EL (cell line): Measurements from ENCODE around the gene SFXN1.

Experiments
- DNase-seq: peaks from one replicate; pipeline ENCODE4 v3.0.0-alpha.2; 2016

Gene SFXN1

DNA sequence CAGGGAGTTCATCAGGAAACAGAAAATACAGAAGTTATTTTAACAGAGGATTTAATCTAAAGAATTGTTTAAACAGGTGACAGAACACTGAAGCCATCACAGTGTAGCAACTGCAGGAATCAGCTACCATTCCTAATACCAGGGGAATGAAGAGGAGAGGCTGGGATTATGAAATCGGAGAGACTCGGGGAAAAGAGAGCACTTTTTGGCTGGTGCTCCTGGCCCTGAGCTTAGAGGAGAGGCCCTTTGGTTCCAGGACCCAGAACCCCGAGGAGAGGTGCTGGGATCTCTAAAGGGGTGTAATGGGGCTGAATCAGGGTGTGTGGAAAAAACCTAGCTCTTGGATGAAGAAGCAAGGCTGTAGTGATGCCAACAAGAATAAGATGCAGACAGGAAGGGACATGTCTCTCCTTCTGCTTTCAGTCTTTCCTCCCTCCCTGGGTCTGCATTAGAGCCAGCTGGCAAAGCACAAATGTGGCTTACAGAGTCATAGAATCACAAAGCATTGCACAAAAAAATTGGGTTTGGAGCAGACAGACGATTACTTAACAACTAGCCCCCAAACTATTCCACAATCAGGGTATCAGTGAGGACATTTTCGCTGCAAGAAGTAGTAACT, 11.6 kb upstream of the SFXN1 start:
- no peak for DNase-seq

DNA sequence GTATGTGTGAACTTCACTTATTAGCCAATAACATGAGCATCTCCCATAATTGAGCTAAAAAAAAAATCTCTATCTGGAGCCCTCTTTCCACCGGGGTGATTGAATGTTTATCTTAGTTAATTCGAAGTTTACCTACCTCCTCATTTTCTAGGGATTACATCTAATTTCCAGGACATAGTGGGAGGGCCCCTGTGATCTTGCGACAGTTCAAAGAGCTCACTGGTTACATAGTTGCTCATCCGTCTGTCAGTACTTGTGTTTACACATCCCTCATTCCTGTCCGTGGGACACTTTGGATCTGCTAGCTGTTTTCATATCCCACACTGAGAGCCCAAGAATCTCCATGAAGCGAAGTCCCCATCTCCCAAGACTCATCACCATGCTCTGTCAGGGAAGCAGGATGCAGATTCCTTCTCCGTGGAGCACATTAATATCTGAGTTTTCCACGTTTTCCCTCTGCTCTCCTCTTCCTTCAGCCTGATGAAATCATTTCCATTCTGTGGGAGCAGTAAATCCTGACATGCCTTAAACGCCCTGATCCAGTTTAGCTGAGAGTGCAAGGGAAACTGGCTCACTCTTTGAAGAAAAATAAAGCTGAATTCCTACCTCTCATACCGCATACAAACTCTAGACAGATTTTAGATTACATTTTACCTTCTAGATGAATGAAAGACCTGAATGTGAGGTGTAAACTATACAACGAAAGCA, 10.2 kb upstream of the SFXN1 start:
- no peak for DNase-seq

DNA sequence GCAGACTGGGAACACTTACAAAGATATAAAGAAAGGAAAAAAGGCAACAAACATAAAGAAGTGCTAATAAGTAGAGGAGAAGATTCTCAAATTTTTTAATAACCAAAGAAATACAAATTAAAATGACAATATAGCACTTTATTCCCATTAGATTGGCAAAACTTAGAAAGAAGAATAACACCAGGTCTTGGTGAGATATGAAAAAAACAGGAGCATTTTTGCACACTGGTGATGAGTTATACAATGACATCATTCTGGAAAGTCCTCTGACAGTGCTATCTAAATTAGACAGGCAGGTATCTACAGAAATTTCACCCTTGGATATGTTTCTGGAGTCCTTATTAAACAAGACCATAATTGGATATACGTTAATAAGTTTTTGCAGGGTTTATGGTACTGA, 9.5 kb upstream of the SFXN1 start:
- DNase-seq = no peak

DNA sequence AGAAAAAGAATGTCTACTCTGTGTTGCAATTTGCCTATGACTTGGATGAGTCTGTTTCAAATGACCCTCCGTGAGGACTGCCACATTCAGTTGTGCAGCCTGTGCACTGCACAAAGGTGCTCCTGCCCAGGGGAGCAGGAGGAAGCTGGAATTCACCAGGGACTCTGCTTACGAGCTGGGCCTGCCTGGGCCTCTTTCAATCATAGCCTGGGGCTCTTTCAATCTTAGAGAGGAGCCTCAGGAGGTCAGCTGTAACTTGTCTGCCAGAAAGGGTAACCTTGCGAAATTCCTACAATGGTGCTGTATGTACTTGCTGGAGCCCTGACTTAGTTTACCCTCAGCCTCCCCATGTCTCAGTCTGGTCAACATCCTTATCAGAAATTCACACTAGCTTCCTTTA, 8.4 kb upstream of the SFXN1 start:
- no peak for DNase-seq

DNA sequence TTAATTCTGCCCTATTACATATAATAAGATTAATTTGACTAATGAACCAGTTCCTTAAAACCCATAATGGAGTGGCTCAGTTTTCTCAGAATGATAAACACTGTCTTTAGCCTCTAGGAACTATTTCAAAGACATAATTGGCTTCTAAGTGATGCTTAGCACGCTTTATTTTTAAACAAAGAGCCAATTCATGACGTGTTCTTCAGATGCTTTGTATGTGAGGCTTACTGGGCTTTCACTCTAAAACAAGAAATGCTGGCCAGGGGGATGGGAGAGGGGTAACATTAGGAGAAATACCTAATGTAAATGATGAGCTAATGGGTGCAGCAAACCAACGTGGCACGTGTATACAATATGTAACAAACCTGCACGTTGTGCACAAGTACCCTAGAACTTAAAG, 7.6 kb upstream of the SFXN1 start:
- no peak for DNase-seq

DNA sequence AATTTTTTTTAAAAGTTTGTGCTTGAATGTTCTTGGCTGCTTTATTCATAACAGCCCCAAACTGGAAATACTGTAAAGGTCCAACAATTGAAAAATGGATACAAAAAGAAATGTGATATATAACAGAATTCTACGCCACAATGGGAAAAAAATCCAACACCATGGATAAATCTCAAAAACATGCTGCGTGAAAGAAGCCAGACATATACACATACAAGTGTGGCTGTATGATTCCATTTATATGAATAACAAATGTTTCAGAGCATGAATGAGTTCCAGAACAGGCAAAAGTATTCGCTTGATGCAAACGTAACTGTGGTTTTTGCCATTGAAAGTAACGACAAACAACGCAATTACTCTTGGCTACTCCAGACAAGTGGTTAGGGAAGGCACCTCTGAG, 7.2 kb upstream of the SFXN1 start:
- DNase-seq = no peak

DNA sequence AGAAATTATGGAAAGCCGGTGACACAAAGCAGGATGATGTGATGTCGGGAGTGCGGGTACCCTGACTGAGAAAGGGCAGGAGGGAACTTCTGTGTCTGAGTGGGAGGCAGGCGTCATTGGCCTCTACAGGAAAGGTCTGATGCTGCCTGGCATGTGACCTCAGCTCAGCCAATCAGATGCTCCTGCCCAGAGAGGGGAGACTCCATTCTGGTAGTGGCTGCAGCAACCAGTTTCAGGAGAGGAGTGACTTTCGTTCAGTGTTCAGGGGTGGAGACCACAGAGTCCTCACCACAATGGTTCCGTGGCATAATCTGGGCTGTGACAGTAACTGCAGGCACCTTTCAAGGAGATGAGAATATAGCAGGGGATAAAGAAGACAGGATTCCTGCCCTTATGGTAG, 6.7 kb upstream of the SFXN1 start:
- DNase-seq = no peak

DNA sequence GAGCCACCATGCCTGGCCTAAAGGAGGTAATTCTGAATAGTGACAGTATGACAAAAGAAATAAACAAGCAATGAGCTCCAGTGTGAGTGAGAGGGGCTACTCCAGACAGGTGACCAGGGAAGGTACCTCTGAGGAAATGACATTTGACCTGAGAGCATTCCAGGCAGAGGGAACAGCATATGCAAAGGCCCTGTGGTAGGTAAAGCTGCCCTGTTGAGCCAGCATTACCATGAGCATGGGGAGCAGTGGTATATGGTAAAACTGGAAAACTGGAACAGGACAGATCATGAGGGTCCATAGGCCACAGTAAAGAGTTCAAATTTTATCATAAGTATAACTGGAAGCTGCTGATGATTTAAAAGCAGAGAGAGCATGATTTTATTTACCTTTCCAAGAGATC, 6.0 kb upstream of the SFXN1 start:
- DNase-seq = no peak

DNA sequence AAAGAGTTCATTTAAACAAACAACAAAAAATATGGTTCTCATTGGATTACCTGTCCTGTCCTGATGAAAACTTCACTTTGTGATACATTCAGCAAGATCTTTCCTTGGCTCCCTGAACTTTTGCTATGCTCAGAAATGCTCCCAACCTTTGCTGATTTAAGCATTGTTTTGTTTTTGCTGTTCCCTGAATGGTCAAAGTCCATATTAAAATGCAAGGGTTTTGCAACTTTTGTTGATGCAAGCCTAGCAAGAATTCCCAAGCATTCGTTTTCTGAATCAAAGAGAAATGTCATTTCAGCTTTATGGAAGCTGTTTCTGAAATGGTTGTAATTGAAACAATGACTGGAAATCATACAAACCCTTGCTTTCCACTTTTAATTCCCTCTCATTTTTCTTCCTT, 3.1 kb upstream of the SFXN1 start:
- DNase-seq = no peak

DNA sequence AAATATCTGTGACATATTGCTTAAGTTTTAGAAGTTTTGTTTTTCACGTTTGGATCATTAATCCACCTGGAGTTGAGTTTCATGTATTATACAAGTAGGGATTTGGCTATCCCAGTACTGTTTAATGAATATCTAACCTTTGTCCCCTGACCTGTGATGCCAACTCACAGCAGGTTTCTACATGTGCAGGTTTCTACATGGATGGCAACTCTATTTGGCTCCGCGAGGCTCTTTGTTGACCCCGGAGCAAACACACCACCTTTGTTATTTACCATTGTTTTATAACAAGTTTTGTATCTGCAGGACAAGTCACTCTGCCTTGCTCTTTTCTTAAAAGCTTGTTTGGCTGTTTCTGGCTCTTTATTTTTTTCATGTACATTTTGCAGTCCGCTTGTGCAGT, 920 bp upstream of the SFXN1 start:
- DNase-seq = no peak

DNA sequence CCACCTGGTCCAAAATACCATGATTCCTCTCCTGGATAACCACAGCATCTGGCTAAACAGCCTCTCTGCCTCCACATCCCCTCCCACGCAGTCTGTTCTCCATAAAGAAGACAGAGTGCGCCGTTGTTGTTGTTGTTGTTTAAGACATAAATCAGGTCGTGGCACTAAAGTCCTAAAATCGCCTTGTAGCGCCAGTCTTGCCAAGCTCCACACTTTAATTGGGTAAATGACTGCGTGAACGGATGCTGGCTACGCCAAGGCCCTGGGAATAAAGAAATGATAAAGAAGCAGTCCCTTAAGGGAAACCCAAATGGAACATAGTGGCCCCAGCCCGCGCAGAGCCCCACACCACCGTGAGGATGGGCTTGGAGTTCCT, 364 bp upstream of the SFXN1 start:
- DNase-seq = no peak

DNA sequence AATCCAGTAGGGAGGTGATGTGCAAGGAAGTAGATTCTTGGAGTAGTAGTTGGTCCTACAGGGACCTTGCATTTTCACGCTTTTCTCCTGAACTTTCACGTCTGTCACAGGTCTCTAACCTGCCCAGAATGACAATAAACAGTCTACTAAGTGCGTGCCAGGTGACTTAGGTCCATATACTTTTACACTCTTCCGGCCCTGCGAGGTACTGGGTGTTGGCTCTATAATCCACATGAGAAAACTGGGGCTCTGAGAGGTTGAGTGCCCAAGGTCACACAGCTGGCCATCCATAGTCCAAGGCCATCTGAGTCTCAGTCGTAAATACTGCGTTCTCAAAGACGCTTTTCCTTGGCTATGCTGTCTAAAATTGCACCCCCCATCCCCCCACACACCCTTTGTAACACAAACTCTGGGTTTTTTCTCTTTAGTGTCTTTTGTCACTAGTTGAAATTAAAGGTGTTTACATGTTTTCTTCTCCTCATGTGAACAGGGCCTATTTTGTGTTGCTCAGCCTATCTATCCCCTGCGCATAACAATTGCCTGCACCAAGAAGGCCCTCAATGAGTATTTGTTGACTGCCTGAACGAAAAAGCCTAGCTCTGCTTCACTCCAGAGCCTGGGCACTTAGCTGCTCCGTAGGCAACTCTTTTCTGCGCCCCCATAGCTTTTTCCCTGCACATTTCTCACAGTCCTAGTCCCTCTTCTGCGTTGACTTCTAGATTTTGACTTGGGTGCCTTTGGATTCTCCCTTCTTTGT, 943 bp downstream of the SFXN1 start:
- DNase-seq = no peak

DNA sequence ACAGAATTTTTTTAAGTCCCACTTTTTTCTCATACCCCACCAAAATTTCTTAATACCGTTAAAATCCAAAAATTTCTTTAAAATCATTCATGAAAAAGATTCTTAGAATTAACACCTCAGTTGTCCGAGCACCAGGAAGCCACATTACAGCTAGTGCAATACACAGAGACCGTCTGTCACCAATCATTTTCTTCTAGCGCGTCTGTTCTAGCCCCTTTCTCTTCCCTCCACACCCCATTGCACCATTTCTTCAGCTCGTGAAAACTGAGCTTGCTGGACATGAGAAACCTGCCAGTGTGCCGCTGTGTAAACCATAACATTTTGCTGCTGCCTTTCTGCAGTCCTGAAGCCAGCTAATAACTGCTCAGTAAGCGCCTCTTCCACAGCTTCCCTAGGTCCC, 5.0 kb downstream of the SFXN1 start:
- no peak for DNase-seq

DNA sequence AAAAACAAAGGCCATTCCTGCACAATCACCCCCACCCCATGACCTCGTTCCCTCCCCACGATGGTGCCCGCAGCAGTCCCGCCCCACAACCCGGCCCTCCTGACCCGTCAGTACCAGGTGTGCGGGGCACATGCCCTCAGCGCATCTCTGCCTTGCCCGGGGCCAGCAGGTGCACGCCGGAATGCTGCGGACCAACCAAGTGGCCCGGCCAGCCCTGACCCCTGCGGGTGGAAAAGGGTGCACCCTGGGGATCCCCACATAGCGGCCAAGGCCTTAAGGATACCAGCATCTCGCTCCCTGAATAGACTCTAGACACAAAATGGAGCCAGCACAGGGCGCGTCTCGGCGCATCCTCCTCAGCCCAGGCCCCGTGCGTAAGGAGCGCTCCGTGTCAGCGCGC, 6.0 kb downstream of the SFXN1 start:
- no peak for DNase-seq

DNA sequence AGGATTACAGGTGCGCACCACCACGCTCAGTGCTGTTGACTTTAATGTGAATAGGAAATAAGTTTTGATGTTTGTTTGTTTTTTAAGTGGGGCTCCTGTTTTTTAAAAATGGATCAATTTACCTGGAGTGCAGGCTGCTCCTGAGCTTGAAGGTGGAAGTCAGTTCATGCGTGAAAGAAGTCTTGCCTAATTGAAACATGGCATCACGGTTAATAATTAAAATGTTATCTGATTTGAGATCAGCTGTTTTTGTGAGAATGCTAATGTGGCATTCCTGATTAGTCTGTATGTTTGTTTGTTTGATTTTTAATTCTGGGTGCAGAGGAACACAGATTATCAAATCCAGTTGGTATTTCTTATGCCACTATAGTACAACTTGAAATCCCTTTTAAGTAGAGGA, 6.5 kb downstream of the SFXN1 start:
- DNase-seq = no peak

DNA sequence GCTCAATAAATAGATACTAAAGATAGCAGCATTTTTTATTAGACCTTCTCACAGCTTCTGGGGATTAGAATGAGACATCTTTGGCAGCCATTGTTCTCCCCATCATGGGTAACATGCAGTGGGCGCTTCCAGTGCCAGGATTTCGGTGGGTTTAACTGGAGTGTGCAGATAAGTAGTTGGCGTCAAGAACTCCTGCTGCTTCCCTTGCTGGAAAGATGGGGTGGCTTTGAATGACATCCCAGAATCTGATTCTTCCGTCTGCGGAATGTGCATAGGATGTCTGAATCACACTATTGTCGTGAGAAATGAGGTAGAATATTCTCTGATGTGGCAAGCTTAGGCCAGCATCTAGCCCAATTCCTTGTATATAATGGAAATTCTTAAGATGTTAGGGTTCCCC, 7.3 kb downstream of the SFXN1 start:
- no peak for DNase-seq

DNA sequence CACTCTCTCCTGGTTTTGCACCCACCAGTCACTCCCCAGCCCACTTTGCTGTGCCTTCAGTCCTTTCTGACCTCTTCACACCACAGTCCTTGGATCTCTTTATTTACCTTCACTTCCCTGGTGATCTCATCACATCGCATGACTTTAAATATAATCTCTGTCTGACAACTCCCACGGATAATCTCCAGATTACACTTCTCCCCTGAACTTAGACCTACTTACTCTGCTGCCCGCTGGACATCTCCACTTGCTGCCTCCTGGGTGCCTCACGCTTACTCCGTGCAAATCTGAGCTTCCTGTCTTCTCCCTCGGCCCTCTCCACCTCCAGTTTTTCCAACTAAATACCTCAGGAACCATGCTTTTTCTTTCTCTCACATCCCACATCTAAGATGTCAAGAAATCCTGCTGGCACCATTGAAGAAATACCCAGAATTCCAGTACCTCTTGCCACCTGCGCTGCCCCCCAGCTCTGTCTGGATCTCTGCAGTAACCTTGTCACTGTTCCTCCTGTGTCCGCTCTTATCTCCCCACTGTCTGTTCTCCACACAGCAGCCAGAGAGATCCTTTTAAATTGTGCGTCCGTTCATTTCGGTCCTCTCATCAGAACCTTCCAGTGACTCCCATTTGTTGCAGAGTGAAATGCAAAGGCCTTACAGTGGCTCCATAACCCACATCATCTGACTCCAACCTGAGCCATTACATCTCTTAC, 9.3 kb downstream of the SFXN1 start:
- DNase-seq = no peak

DNA sequence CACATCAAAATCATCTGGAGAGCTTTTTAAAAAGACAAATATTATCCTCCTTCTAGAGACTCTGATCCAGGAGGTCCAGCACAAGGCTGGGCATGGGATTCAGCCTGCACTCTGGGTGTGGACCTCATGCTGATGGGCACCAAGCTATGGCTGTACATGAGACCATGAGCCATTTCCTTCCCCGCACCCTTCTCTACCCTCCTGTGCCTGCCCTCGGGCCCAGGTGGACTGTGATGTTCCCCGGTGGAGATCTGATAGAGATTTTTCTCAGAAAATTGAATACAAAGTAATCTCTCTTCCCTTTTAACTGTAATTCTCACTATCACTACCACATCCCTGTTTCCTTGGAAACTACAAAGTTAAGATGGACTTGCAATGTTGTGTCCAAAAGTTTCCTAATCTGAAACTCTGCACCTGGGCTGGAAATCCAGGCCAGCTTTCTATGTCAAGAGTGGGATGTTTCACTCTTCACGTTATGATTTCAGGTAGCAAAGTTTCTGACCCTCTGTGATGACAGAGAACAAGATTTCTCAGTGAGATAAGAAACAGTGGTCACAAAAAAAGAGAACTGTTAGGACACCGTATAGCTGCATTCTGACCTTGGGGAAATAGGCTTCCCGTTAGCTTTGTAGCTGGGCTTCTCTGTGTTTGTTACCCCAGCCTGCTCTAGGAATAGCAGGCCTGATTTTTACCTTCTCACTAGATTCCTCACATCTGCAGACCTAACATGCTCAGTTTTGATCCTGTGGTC, 11.5 kb downstream of the SFXN1 start:
- DNase-seq = no peak

DNA sequence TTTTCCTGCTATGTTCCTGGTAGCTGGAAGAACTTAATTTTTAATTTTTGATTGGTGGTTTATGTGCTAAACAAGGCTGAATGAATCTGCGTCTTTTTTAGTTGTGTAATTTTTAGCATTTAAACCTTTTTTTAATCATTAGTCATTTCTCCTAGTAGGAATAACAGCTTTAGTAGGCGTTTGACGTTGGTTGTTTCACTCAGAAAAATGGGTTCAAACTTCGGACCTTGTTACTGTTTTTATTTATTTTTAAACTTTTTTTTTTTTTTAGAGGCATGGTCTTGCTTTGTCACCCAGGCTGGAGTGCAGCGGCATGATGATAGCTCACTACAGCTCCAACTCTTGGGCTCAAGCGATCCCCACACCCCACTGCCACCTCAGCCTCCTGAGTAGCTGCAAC, 12.9 kb downstream of the SFXN1 start:
- no peak for DNase-seq

DNA sequence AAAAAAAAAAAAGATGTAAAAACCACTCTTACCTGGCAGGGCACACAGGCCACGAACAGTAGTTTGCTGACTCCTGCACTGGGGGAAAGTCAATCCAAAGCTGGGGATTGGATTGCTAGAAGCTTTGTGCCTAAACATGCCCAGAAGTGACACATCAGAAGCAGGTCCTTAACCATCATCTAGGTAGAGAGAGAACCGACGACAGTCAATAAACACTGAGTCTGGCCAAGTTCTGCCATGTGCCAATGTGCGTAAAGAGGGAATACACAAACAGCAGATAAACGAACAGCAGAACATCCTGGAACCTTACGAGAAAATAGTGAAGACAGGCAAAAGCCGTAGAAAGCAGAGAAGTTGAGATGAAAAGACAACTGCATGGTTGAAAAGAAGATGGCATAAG, 14.9 kb downstream of the SFXN1 start:
- no peak for DNase-seq

DNA sequence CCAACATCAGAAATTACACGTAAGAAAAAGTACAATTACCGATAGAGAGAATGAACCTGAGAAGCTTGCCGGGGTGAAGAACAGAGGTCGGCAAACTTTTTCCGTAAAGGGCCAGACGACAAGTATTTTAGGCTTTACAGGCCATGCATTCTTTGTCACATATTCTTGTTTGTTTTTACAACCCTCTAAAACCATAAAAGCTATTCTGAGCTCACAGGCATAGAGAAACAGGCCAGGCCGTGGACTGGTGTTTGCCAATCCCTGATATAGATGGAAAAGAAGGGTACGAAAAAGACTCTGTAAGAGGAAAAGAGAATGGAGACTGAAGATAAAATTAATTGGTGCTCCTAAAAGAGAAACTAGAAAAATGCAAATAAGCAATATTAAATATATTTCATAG, 15.4 kb downstream of the SFXN1 start:
- DNase-seq = no peak

DNA sequence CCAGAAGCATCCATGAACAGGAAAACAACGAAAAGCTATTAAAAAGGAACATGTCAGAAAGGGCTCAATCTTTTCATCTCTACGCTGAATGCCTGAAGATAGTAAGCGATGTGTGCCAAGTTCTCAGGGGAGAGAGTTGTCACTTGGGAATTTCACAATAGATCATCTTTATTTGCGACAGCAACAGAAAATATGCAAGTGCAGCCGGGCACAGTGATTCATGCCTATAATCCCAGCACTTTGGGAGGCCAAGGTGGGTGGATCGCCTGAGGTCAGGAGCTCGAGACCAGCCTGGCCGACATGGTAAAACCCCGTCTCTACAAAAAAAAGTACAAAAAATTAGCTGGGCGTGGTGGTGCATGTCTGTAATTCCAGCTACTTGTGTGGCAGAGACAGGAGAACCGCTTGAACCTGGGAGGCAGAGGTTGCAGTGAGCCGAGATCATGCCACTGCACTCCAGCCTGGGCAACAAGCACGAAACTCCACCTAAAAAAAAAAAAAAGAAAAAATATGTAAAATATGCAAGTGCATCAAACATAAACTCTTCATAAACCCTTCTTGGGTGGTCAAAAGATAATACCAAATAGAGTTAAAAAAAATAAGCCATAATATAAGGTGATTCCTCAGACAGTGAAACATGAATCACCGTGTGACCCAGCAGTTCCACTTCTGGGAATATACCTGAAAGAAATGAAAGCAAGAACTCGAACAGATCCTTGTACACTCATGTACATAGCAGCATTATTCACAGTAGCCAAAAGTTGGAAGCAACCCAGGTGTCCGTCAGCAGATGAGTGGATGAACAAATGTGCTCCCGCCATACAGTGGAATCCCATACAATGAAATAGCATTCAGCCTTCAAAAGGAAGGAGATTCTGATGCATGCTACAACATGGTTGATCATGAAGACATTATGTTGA, 16.2 kb downstream of the SFXN1 start:
- DNase-seq = no peak
